Fibroblast of lung (primary cell): ENCODE results near the gene PCCB.

ENCODE experiments used
- EZH2 ChIP-seq: IDR thresholded peaks from 2 replicates; pipeline ENCODE4 v1.5.1; 2012; ENCODE audit warnings: low read length, control low read depth, mild to moderate bottlenecking; ENCODE audit errors: missing control alignments
- TF ChIP-seq, protein P1 (sequence below), 2 donors: IDR thresholded peaks in 1 of 2; conservative IDR thresholded peaks in 1 of 2; 1 replicate in 1 of 2; 2 replicates in 1 of 2; pipeline ENCODE4 v1.5.1; 2011 to 2012; ENCODE audit warnings: low read length in 2 of 2, control low read depth in 1 of 2, inconsistent platforms in 1 of 2, low read depth in 1 of 2, mild to moderate bottlenecking in 1 of 2

- TF ChIP-seq, protein P1, sequence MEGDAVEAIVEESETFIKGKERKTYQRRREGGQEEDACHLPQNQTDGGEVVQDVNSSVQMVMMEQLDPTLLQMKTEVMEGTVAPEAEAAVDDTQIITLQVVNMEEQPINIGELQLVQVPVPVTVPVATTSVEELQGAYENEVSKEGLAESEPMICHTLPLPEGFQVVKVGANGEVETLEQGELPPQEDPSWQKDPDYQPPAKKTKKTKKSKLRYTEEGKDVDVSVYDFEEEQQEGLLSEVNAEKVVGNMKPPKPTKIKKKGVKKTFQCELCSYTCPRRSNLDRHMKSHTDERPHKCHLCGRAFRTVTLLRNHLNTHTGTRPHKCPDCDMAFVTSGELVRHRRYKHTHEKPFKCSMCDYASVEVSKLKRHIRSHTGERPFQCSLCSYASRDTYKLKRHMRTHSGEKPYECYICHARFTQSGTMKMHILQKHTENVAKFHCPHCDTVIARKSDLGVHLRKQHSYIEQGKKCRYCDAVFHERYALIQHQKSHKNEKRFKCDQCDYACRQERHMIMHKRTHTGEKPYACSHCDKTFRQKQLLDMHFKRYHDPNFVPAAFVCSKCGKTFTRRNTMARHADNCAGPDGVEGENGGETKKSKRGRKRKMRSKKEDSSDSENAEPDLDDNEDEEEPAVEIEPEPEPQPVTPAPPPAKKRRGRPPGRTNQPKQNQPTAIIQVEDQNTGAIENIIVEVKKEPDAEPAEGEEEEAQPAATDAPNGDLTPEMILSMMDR (conservative IDR thresholded peaks at IDR 0.05 in 1 of 2, IDR thresholded peaks at IDR 0.05 in 1 of 2; ENCODE audit: low read depth in 1 of 2, low read length in 2 of 2) = no peak
- TF ChIP-seq EZH2 = no peak
Observed at GRCh38 chr3:136247855-136248590, 2.1 kb upstream of the PCCB start.
